ENCODE results near the gene VPS35L. TPM values are rescaled to one million over a fixed set of nuclear protein-coding genes. Genes with fewer than 3 reads are reported as not detected.

VPS35L gene
- total RNA-seq, 4 donors from 2014 or later = 29.2 to 55.8 (median 44.9) TPM

DNA sequence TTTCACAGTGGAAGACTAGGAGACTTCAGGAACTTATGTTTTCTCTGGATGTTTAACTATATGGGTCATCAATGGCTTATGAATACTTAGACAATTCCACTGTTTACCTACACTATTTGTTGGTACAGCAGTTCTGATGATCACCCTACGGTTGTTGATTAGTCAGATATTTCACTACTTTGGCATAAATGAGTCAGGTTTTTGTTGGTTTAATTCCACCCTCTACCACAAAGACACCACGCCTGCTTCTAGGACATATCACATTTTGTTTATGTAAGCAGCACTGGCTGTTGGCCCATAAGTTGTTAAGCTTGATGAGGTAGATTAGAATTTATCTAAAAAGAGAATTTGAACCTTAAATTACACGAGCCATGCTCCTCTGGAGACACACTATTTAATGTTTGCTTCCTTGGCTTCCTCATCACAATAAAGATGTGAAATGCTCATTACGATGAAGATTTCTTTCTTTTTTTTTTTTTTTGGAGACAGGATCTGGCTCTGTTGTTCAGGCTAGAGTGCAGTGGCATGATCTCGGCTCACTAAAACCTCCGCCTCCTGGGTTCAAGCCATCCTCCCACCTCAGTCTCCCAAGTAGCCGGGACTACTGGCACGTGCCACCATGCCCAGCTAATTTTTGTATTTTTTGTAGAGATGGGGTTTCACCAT is 37.9 kb upstream of the VPS35L start:
- TF ChIP-seq, protein P1, sequence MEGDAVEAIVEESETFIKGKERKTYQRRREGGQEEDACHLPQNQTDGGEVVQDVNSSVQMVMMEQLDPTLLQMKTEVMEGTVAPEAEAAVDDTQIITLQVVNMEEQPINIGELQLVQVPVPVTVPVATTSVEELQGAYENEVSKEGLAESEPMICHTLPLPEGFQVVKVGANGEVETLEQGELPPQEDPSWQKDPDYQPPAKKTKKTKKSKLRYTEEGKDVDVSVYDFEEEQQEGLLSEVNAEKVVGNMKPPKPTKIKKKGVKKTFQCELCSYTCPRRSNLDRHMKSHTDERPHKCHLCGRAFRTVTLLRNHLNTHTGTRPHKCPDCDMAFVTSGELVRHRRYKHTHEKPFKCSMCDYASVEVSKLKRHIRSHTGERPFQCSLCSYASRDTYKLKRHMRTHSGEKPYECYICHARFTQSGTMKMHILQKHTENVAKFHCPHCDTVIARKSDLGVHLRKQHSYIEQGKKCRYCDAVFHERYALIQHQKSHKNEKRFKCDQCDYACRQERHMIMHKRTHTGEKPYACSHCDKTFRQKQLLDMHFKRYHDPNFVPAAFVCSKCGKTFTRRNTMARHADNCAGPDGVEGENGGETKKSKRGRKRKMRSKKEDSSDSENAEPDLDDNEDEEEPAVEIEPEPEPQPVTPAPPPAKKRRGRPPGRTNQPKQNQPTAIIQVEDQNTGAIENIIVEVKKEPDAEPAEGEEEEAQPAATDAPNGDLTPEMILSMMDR (IDR thresholded peaks at IDR 0.05; ENCODE audit: low read depth) = no peak

DNA sequence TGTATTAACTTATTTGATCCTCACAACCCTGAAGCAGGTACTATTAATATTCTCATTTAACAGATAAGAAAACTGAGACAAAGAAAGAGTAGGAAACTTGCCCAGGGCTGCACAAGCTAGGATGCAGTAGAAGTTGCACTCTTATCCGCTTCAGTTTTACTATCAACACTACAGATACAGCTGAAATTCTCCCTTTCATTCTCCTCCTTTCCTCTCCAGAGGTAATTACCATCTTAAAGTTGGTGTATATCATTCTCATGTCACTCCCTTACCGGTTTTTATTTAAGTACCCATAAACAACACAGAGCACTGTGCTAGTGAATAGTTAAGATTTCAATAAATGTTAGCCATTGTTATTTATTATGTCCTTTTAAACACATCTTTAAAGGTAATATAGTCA is 37.1 kb upstream of the VPS35L start:
- TF ChIP-seq, protein P1 (IDR thresholded peaks at IDR 0.05; ENCODE audit: low read depth) = no peak

DNA sequence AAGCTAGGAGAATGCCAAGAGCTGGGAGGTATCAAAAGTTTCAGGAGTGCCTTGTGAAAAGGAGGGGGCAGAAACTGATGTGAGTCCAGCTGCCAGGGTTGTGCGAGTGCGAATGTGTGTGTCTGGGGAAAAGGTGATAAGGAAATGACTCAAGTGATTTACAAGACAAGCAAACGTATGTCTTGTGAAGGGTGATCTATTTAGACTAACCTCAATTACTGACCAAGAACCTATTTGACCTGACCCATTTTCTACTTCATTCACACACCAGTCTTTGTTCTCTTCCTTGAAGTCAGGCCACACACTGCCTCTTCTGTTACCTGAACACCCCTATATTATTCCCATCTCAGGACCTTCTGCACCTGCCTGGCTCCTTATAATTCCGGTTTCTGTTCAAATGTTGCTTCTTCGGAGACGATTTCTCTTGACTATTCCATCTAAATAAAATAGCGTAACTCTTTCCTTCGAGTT is 34.6 kb upstream of the VPS35L start:
- TF ChIP-seq, protein P1 (IDR thresholded peaks at IDR 0.05; ENCODE audit: low read depth) = no peak

DNA sequence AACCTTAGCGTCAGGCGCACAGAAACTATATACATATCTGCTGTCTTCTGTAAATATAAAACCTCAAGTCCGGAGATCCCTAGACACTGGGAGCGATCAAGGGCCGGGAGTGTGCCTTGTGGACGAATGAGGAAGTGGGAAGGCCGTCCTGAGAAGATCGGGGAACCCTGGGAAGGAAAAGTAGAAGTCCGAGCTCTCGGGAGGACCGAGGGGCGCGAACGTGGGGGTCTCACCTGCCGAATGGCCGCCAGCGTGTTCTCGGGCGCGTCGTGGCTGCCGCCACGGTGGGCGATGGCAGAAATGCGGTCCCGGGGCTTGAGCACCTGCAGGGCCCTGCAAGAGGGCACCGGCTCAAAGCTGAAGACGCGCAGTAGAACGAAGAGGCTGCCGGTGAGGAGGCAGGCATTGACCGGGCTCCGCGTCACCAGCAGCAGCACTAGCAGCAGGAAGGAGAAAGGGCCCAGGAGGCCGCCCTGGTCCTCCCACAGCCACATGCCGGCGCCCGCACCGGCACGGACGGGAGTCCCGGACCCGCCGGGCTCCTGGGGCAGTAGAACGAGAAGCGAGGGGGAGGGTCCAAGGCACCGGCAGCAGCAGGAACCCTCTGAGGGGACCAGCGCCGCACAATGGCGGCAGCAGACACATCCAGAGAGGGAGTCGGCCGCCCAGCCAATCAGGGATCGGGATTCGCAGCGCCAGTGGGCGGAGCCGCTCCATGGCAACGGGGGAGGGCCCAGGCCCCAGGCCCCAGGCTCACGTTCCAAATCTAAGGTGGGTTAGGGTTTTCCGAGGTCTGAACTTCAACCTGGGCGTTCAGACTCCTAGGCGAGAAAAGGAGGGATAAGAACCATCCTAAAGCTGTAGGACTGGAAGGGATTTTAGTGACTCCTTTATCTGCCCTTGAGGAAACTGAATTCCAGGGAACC is 33.8 kb upstream of the VPS35L start, which contains the start of gene GDE1:
Gene GDE1, minus strand, starts transcription at position 628 of the 926 bp plus-strand sequence. Its CDS starts 134 bp downstream, at position 494.
- TF ChIP-seq, protein P1 (IDR thresholded peaks at IDR 0.05; ENCODE audit: low read depth) = no peak

DNA sequence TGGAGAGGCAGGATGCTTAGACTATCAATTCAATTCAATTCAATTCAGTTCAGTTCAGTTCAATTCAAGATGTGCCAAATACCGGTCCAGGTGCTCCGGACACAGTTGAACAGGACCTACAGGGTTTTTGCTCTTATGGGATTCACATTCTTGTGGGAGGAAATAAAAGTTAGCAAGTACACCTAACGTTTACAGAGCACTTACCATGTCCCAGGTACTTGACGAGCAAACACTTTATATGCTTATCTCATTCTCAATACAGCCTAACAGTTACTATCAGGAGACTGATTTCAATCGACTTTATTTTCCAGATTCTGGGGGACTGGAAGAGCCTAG is 33.1 kb upstream of the VPS35L start:
- TF ChIP-seq, protein P1 (IDR thresholded peaks at IDR 0.05; ENCODE audit: low read depth) = no peak

DNA sequence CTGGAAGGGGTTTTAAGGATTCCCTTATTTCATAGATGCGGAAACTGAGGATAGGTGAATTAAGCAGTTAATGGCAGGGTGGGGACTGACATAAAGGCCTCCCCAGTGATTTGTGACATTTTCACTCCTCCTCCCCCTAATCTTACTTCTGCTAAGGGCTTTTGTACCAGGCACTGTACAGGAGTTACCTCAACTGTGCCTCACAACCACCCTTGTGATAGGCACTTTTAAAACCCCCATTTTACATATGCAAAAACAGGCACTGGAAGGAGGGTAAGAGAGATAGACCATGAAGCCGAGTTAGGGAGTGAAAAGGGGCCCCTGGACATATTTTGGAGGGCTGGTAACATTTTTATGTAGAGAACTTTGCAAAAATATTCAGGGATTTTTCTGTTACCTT is 32.7 kb upstream of the VPS35L start:
- TF ChIP-seq, protein P1 (IDR thresholded peaks at IDR 0.05; ENCODE audit: low read depth) = no peak

DNA sequence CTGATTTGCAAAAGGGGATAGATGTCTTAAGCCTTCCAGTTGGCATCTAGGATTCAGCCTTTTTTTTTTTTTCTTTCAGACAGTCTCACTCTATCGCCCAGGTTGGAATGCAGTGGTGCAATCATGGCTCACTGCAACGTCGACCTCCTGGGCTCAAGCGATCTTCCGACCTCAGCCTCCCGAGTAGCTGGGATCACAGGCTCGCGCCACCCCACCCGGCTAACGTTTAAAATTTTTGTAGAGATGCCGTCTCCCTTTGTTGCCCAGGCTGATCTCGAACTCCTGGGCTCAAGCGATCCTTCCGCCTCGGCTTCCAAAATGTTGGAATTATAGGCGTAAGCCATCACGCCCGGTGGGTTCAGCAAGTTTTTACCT is 32.3 kb upstream of the VPS35L start:
- TF ChIP-seq, protein P1 (IDR thresholded peaks at IDR 0.05; ENCODE audit: low read depth) = no peak
